Heart left ventricle (tissue), 16 donors: ENCODE results near the gene NBR1. TPM values are rescaled to one million over a fixed set of nuclear protein-coding genes. Genes with fewer than 3 reads are reported as not detected.
"Not testable (repeated sequence)": the region's sequence is repeated elsewhere in the genome, so short reads cannot be mapped to it uniquely, and the experiment has no call there.

Source experiments
- ATAC-seq, 4 donors: fragments of 200-7000 bp; cut with Tn5 transposase; one replicate each; pipeline ENCODE4 v1.9.1; 2020 to 2022; ENCODE audit warnings: moderate library complexity in 4 of 4, mild to moderate bottlenecking in 3 of 4, moderate number of reproducible peaks in 1 of 4
- DNase-seq, 5 donors: peaks; one replicate each; pipeline ENCODE4 v3.0.0-alpha.2; 2020
- H3K27ac ChIP-seq, 12 donors: fragments of 200-600 bp; sonication (generic) in 4 of 12; one replicate each; pipeline versions ENCODE4 v1.5.0 to v1.8.0; 2016 to 2022; ENCODE audit warnings: mild to moderate bottlenecking in 2 of 12
- H3K27me3 ChIP-seq, 9 donors: fragments of 200-600 bp; sonication (generic) in 2 of 9; one replicate each; pipeline versions ENCODE4 v1.5.1 to v1.8.0; 2016 to 2022; ENCODE audit warnings: mild to moderate bottlenecking in 3 of 9
- H3K36me3 ChIP-seq, 9 donors: fragments of 200-600 bp; sonication (generic) in 2 of 9; one replicate each; pipeline versions ENCODE4 v1.5.0 to v1.8.0; 2018 to 2022; ENCODE audit warnings: mild to moderate bottlenecking in 2 of 9
- H3K4me1 ChIP-seq, 12 donors: fragments of 200-600 bp; sonication (generic) in 4 of 12; one replicate each; pipeline versions ENCODE4 v1.5.0 to v1.8.0; 2016 to 2022; ENCODE audit warnings: mild to moderate bottlenecking in 3 of 12
- H3K4me3 ChIP-seq, 12 donors: fragments of 200-600 bp; sonication (generic) in 4 of 12; one replicate each; pipeline versions ENCODE4 v1.5.0 to v1.8.0; 2017 to 2022; ENCODE audit warnings: mild to moderate bottlenecking in 9 of 12, moderate library complexity in 4 of 12
- H3K9me3 ChIP-seq, 12 donors: fragments of 200-600 bp; sonication (generic) in 4 of 12; one replicate each; pipeline versions ENCODE4 v1.5.0 to v1.8.0; 2016 to 2022; ENCODE audit warnings: mild to moderate bottlenecking in 1 of 12
- CTCF ChIP-seq, 12 donors: fragments of 200-600 bp; sonication (generic) in 4 of 12; IDR thresholded peaks; one replicate each; pipeline versions ENCODE4 v1.5.0 to v1.8.0; 2018 to 2022; ENCODE audit warnings: antibody characterized with exemption in 12 of 12, mild to moderate bottlenecking in 5 of 12
- POLR2A ChIP-seq, 2 donors: fragments of 450-650 bp; IDR thresholded peaks; one replicate each; pipeline ENCODE4 v1.6.1; 2017; ENCODE audit warnings: antibody characterized with exemption in 2 of 2, mild to moderate bottlenecking in 2 of 2, moderate library complexity in 2 of 2
- WGBS, 4 donors: extraction: QIAGEN DNeasy Blood & Tissue Kit in 2 of 4; methylation state at CpG; one replicate each; pipeline versions ENCODE4 v1.1.5 to v1.1.7; 2013 to 2018; 5-methylcytosine and 5-hydroxymethylcytosine counted together
- intact Hi-C, 10 donors: fragments of 100-400 bp; cut with DNase I; formaldehyde crosslinking; loops; one replicate each; pipeline versions ENCODE4 v1.11.1 to v1.14.2; 2022
- polyA plus RNA-seq, 2 donors: library from polyadenylated mRNA; stranded (reverse); fragments of 200-250 nt; gene quantifications; one replicate each; pipeline ENCODE4 v1.2.3, GENCODE V29; 2013
- total RNA-seq, 9 donors: library from RNA; depleted of rRNA in 2 of 9; stranded (reverse); fragments of >200 nt in 2 of 9; fragmentation: NEBNext Ultra II Directional in 3 of 9; extraction: Animal tissue kit (Norgen Biotek cat#: 25700) in 3 of 9; gene quantifications; one replicate each; pipeline versions ENCODE4 v1.1.0 to v1.2.4, GENCODE V29; 2016 to 2023
- donor health status: ischemic (EF 13 %, LVEDD 7.1; RV severe dilation, severe dysfunction).
- donor health status: healthy with polysubstance abuse.
- donor health status: DM: no; HTN: yes; CAD: no.
- donor health status: DM: no; HTN: no; CAD: no.
- donor health status: ischemic (EF 25% LVEDD 6.9; RV normal size, moderate dysfunction).
- donor health status: ischemic (EF 25% LVEDD 5.7; RV mildly dilated, moderate dysfunction).
- donor health status: healthy.
- donor health status: DM: yes; HTN: yes; CAD: no.
- donor health status: ischemic (EF 35%, LVEDD 5.7; RV mildly dilated, moderate dysfunction).
- donor health status: nonischemic (EF 11% LVEDD 7.7; RV severe dilation, severe dysfunction).
- donor health status: DM: yes; HTN: yes; CAD: no.
- donor health status: PGD.
- donor health status: ischemic (EF 29% LVEDD 5.4; RV normal size, mild dysfunction).
- donor health status: nonischemic (EF 23%, LVEDD 6.1; RV moderate dilation, normal function).

NBR1 gene
- total and polyA plus RNA-seq, 11 donors: 31.6 to 146 (median 97.4) TPM

GRCh38 chr17:43134774-43135453 lies 36.1 kb upstream of the NBR1 start:
- Histone ChIP-seq H3K4me1 (no peaks in the 10 kb centered on the region), H3K4me3 (no peak overlapping the region), H3K36me3 (peaks cover 0 to 30% (median 17%) of the 10 kb centered on the region in 9 donors), H3K9me3 (no peaks in the 10 kb centered on the region), H3K27me3 (no peaks in the 10 kb centered on the region), H3K27ac (no peak overlapping the region)
- TF ChIP-seq CTCF (IDR thresholded peaks at IDR 0.05) (no peak), POLR2A (IDR thresholded peaks at IDR 0.05) (no peak)
- no peak for ATAC-seq
- intact Hi-C loops: no loop called here
- no peak for DNase-seq
- WGBS, 4 donors: 95 to 99% (median 96%) methylated on average over 19 to 25 of the region's 25 CpGs

- no peak for TF ChIP-seq CTCF (IDR thresholded peaks at IDR 0.05)
- TF ChIP-seq POLR2A (IDR thresholded peaks at IDR 0.05): no peak
- WGBS, 4 donors: 94 to 95% (median 95%) methylated on average over 19 of the region's 19 CpGs
- Histone ChIP-seq H3K9me3 (no peaks in the 10 kb centered on the region), H3K4me3 (no peak overlapping the region), H3K4me1 (no peaks in the 10 kb centered on the region), H3K27ac (no peak overlapping the region), H3K27me3 (no peaks in the 10 kb centered on the region), H3K36me3 (peaks cover 0 to 30% (median 17%) of the 10 kb centered on the region in 9 donors)
- no peak for ATAC-seq
- DNase-seq: no peak
- intact Hi-C loops: no loop called here
Observed at GRCh38 chr17:43135454-43135819, 35.6 kb upstream of the NBR1 start.

GRCh38 chr17:43136574-43136973 lies 34.4 kb upstream of the NBR1 start:
- H3K9me3 ChIP-seq, ATAC-seq, H3K4me1 ChIP-seq, H3K4me3 ChIP-seq, H3K27ac ChIP-seq, DNase-seq, intact Hi-C loops, H3K27me3 ChIP-seq: not testable (repeated sequence)
- 82 to 97% (median 92%) methylated on average over 3 of the region's 3 CpGs for WGBS, 4 donors
- peaks cover 0 to 30% (median 18%) of the 10 kb centered on the region in 9 donors for H3K36me3 ChIP-seq

GRCh38 chr17:43138531-43138930 lies 32.5 kb upstream of the NBR1 start:
- H3K9me3 ChIP-seq, H3K4me3 ChIP-seq, H3K4me1 ChIP-seq, H3K27ac ChIP-seq, DNase-seq, ATAC-seq, H3K27me3 ChIP-seq, intact Hi-C loops: not testable (repeated sequence)
- H3K36me3 ChIP-seq: peaks cover 0 to 33% (median 9%) of the 10 kb centered on the region in 9 donors
- WGBS, 4 donors: 77 to 93% (median 82%) methylated on average over 4 of the region's 4 CpGs

- DNase-seq (no peak), ATAC-seq (no peak)
- Histone ChIP-seq H3K27me3 (no peaks in the 10 kb centered on the region), H3K9me3 (no peaks in the 10 kb centered on the region), H3K4me1 (no peaks in the 10 kb centered on the region), H3K36me3 (peaks cover 0 to 21% (median 5%) of the 10 kb centered on the region in 9 donors), H3K4me3 (no peak overlapping the region), H3K27ac (no peak overlapping the region)
- intact Hi-C loops: no loop called here
- no peak for TF ChIP-seq POLR2A (IDR thresholded peaks at IDR 0.05)
- TF ChIP-seq CTCF (IDR thresholded peaks at IDR 0.05): no peak
- 83 to 85% (median 84%) methylated on average over 11 of the region's 11 CpGs for WGBS, 4 donors
Observed at GRCh38 chr17:43140396-43141332, 30.4 kb upstream of the NBR1 start.
